ENCODE measurements around the gene ARVCF. TPM values are rescaled to one million over a fixed set of nuclear protein-coding genes. Genes with fewer than 3 reads are reported as not detected.

Gene ARVCF
- total and polyA plus RNA-seq, 8 donors = 18.2 to 40.3 (median 24.4) TPM

DNA sequence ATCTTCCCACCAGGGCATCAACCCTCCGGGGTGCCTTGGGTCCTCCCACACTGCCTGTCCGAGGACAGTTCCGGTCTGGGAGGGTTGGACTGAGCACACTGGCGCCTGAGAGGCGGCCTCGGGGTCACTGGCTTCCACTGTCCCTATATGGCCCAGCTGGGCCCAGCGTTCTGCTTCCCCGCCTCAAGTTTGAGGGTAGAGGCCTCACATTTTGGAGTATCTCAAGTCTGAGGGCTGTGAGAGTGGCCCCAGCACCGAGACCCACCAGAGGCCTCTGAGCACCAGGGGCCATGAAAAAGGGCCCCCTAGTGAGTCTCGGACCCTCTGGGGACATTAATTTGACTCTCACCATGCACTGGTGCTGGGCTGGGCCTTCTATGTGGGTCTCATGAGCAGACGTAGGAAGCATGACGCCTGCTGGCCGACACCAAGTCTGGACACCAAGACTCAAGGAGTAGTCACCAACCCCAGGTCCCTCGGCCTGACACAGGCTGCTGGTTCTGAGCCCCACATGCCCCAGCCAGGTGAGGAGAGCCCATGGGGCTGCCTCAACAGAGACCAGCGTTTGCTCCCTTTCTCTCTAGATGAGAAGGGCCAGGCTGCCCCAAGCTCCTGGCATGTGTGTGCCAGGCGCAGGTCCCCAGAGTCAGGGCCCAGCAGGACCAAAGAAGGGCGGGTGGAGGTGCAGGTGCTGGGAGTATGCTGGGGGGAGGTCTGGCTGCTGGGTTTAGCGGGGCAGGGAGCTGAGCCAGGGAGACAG lies 27.5 kb downstream of the ARVCF start:
- Histone ChIP-seq H3K36me3 (no peaks in the 10 kb centered on the region), H3K9me3 (no peaks in the 10 kb centered on the region), H3K27me3 (peaks cover 0 to 8% of the 10 kb centered on the region in 2 donors), H3K4me1 (peaks cover 0 to 24% of the 10 kb centered on the region in 2 donors), H3K27ac (peak overlapping the region in 1 of 2 donors; percentile 33), H3K4me3 (no peak overlapping the region)
- peak in 1 of 4 donors; percentile 53 for DNase-seq
- no peak for ATAC-seq
- intact Hi-C loops (cut with DNase I) = no loop called here
- TF ChIP-seq, protein P1, sequence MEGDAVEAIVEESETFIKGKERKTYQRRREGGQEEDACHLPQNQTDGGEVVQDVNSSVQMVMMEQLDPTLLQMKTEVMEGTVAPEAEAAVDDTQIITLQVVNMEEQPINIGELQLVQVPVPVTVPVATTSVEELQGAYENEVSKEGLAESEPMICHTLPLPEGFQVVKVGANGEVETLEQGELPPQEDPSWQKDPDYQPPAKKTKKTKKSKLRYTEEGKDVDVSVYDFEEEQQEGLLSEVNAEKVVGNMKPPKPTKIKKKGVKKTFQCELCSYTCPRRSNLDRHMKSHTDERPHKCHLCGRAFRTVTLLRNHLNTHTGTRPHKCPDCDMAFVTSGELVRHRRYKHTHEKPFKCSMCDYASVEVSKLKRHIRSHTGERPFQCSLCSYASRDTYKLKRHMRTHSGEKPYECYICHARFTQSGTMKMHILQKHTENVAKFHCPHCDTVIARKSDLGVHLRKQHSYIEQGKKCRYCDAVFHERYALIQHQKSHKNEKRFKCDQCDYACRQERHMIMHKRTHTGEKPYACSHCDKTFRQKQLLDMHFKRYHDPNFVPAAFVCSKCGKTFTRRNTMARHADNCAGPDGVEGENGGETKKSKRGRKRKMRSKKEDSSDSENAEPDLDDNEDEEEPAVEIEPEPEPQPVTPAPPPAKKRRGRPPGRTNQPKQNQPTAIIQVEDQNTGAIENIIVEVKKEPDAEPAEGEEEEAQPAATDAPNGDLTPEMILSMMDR (IDR thresholded peaks at IDR 0.05) = no peak

DNA sequence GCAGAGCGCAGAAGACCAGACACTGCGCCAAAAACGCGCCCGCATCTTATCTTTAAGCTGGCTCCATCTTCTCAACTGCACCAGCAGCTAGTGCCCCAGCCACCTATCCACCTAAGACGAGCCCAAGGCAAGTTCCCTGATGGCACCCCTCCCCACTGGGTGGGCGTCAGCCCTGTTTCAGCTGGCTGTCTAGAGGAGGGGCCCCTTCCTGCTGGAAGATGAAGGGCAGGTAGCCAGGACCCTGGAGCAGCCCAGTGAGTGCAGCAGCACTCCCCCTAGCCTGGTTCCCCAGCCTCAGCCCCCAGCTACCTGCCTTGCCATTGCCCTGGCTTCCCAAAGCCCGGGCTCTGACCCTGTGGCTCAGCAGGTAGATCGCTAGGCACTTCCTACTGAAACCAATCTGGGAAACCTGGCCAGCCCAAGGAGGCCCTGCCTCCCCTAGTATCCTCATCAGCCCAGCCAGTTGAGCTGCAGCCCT lies 28.3 kb downstream of the ARVCF start:
- DNase-seq = peak in 1 of 4 donors; percentile 51
- Histone ChIP-seq H3K36me3 (no peaks in the 10 kb centered on the region), H3K4me3 (no peak overlapping the region), H3K4me1 (peaks cover 0 to 24% of the 10 kb centered on the region in 2 donors), H3K27me3 (peaks cover 0 to 8% of the 10 kb centered on the region in 2 donors), H3K27ac (peak overlapping the region in 1 of 2 donors; percentile 33), H3K9me3 (no peaks in the 10 kb centered on the region)
- no peak for ATAC-seq
- intact Hi-C loops (cut with DNase I) = no loop called here
- TF ChIP-seq, protein P1 (IDR thresholded peaks at IDR 0.05) = no peak

GRCh38 chr22:19987394-19988306 lies 29.0 kb downstream of the ARVCF start:
- DNase-seq = peak in 1 of 4 donors; percentile 47
- intact Hi-C loops (cut with DNase I) = no loop called here
- no peaks in the 10 kb centered on the region for H3K9me3 ChIP-seq
- H3K36me3 ChIP-seq = no peaks in the 10 kb centered on the region
- TF ChIP-seq, protein P1 (IDR thresholded peaks at IDR 0.05) = no peak
- H3K4me1 ChIP-seq = peaks cover 0 to 24% of the 10 kb centered on the region in 2 donors
- peaks cover 0 to 8% of the 10 kb centered on the region in 2 donors for H3K27me3 ChIP-seq
- peak overlapping the region in 1 of 2 donors; percentile 70 for H3K4me3 ChIP-seq
- peak overlapping the region in 1 of 2 donors; percentile 33 for H3K27ac ChIP-seq
- ATAC-seq = no peak

DNA sequence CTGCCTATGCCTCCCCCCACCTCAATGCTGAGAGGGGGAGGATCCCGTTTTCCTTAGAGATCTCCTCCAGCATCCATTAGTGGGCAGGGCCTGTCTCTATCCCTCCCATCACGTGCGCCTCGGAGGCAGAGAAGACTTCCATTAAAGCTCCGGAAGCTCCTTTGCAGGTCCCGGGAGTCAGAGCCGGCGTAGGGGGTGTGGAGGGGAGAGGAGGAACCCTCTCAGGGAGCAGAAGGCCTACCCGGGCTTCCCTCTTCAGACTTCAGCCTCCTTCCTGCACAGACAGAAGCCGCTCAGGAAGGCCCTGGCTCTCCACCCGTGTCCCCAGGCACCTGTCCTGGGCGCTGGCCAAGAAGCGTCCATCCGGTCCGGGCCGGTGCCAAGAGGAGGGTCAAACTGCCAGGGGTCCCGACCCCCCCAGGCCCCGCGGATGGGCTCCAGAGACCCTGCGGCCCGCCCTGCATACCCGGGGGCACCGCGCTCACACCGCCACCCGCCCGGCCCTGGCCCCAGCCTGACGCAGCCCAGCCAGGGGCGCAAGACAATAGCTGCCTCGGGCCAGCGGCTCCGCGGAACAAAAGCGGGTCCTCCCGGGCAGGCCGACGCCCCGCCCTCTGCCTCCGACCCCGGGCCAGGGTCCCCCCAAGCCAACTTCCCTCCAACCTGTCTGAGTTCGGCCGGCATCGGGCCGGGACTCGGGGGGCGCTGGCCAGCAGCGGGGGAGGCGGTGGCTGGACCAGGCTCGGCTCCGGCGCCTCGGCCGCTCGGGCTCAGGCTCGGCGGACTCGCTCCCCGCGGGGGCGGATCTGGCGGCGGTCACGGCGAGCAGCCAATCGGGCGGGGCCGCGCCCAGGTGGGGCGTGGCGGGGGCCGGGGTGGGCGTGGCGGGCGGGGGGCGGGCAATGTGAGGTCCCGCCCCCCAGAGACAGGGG lies 29.9 kb downstream of the ARVCF start:
- TF ChIP-seq, protein P1 (IDR thresholded peaks at IDR 0.05) = no peak
- H3K9me3 ChIP-seq = no peaks in the 10 kb centered on the region
- H3K4me3 ChIP-seq = peak overlapping the region; percentile 69 to 70
- ATAC-seq = peak; percentile 96
- intact Hi-C loops (cut with DNase I) = no loop called here
- H3K27ac ChIP-seq = peak overlapping the region in 1 of 2 donors; percentile 74
- peak in 3 of 4 donors; percentile 75 to 94 (median 79) for DNase-seq
- H3K36me3 ChIP-seq = no peaks in the 10 kb centered on the region
- H3K27me3 ChIP-seq = peaks cover 0 to 8% of the 10 kb centered on the region in 2 donors
- peaks cover 0 to 24% of the 10 kb centered on the region in 2 donors for H3K4me1 ChIP-seq
